DOHH2 (cell line): Measurements from ENCODE around the gene BLM.

Experiments used
- EZH2phosphoT487 ChIP-seq: fragments of 200-600 bp; sonication (generic); IDR thresholded peaks from 2 replicates; pipeline ENCODE4 v1.6.1; 2017; ENCODE audit warnings: borderline replicate concordance, mild to moderate bottlenecking, antibody characterized with exemption, low read length, moderate library complexity, mixed read lengths
- TF ChIP-seq, protein P1 (sequence below): fragments of 200-600 bp; sonication (generic); IDR thresholded peaks from one replicate; pipeline ENCODE4 v1.5.1; 2014; ENCODE audit warnings: antibody characterized with exemption, mild to moderate bottlenecking, low read depth, low read length; ENCODE audit not compliant: poor library complexity, severe bottlenecking

DNA sequence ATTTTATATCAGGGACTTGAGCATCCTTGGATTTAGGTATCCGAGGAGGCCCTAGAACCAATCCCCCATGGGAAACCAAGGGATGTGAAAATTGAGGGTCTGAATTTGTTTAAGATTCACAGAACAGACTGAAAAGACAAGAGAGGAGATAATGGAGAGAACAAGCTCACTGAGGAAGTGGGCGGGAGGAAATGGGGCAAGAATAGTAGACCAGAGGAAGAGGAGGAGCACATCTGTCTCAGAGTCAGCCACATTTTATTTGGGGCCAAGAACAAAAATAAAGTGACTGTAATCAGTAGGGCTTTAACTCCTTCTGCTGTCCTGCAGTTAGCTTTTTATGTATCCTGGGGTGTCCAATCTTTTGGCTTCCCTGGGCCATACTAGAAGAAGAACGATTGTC is 63.8 kb downstream of the BLM start:
- TF ChIP-seq, protein P1, sequence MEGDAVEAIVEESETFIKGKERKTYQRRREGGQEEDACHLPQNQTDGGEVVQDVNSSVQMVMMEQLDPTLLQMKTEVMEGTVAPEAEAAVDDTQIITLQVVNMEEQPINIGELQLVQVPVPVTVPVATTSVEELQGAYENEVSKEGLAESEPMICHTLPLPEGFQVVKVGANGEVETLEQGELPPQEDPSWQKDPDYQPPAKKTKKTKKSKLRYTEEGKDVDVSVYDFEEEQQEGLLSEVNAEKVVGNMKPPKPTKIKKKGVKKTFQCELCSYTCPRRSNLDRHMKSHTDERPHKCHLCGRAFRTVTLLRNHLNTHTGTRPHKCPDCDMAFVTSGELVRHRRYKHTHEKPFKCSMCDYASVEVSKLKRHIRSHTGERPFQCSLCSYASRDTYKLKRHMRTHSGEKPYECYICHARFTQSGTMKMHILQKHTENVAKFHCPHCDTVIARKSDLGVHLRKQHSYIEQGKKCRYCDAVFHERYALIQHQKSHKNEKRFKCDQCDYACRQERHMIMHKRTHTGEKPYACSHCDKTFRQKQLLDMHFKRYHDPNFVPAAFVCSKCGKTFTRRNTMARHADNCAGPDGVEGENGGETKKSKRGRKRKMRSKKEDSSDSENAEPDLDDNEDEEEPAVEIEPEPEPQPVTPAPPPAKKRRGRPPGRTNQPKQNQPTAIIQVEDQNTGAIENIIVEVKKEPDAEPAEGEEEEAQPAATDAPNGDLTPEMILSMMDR: no peak
- TF ChIP-seq EZH2phosphoT487: no peak
